ENCODE measurements around the gene DCAF8L2.

GRCh38 chrX:27600686-27601085, 10.5 kb downstream of the DCAF8L2 start:
- TF ChIP-seq CTCF (tag by site-specific recombination; IDR thresholded peaks at IDR 0.05) (no peak), ZNF19 (tag by site-specific recombination; IDR thresholded peaks at IDR 0.05; ENCODE audit: low read depth) (no peak), ZNF514 (tag by site-specific recombination; IDR thresholded peaks at IDR 0.05) (no peak), ATF2 (tag by site-specific recombination; IDR thresholded peaks at IDR 0.05; ENCODE audit: low read depth) (no peak)

Data from HEK293 (cell line).